Neural progenitor cell (in vitro differentiated cells): ENCODE measurements around the gene S100A12. TPM values are rescaled to one million over a fixed set of nuclear protein-coding genes. Genes with fewer than 3 reads are reported as not detected.

Experiments
- DNase-seq: peaks from one replicate; pipeline ENCODE4 v3.0.0-alpha.2; 2016; ENCODE audit warnings: low spot score
- H2AFZ ChIP-seq: fragments of 200-600 bp; sonication (generic); replicated peaks from 2 replicates; pipeline ENCODE4 v1.6.1; 2016; ENCODE audit warnings: antibody characterized with exemption
- H3F3A ChIP-seq: fragments of 200-600 bp; sonication (generic); 2 replicates; pipeline ENCODE4 v1.6.1; 2016; ENCODE audit warnings: antibody characterized with exemption, low read depth
- H3K27ac ChIP-seq: fragments of 200-600 bp; sonication (generic); 2 replicates; pipeline ENCODE4 v1.5.1; 2016; ENCODE audit warnings: mild to moderate bottlenecking
- H3K27me3 ChIP-seq: fragments of 200-600 bp; sonication (generic); 2 replicates; pipeline ENCODE4 v1.6.1; 2016; ENCODE audit warnings: mild to moderate bottlenecking, moderate library complexity
- H3K36me3 ChIP-seq: fragments of 200-600 bp; sonication (generic); 2 replicates; pipeline ENCODE4 v1.5.1; 2016
- H3K4me1 ChIP-seq: fragments of 200-600 bp; sonication (generic); 2 replicates; pipeline ENCODE4 v1.6.1; 2016; ENCODE audit warnings: mixed run types
- H3K4me2 ChIP-seq: fragments of 200-600 bp; sonication (generic); 2 replicates; pipeline ENCODE4 v1.6.1; 2016
- H3K4me3 ChIP-seq: fragments of 200-600 bp; sonication (generic); 2 replicates; pipeline ENCODE4 v1.5.1; 2016
- H3K79me2 ChIP-seq: fragments of 200-600 bp; sonication (generic); 2 replicates; pipeline ENCODE4 v1.6.1; 2016; ENCODE audit warnings: low read depth
- H3K9ac ChIP-seq: fragments of 200-600 bp; sonication (generic); 2 replicates; pipeline ENCODE4 v1.6.1; 2016
- H3K9me3 ChIP-seq: fragments of 200-600 bp; sonication (generic); 2 replicates; pipeline ENCODE4 v1.5.1; 2016; ENCODE audit warnings: low read depth
- H4K20me1 ChIP-seq: fragments of 200-600 bp; sonication (generic); 2 replicates; pipeline ENCODE4 v1.6.1; 2016; ENCODE audit warnings: low read depth
- H3K27ac Mint-ChIP-seq: 3 replicates; pipeline ENCODE4 v1.8.0; 2021; ENCODE audit warnings: mixed read lengths
- H3K27me3 Mint-ChIP-seq: 2 replicates; pipeline ENCODE4 v1.8.0; 2022; ENCODE audit warnings: low read depth, mild to moderate bottlenecking, inconsistent platforms, moderate library complexity, mixed read lengths; ENCODE audit not compliant: insufficient read depth
- H3K36me3 Mint-ChIP-seq: 3 replicates; pipeline ENCODE4 v1.8.0; 2021; ENCODE audit warnings: mixed read lengths
- H3K4me1 Mint-ChIP-seq: 3 replicates; pipeline ENCODE4 v1.8.0; 2021; ENCODE audit warnings: mixed read lengths
- H3K4me3 Mint-ChIP-seq: 3 replicates; pipeline ENCODE4 v1.8.0; 2021; ENCODE audit warnings: mild to moderate bottlenecking, moderate library complexity, mixed read lengths
- H3K9me3 Mint-ChIP-seq: 3 replicates; pipeline ENCODE4 v1.8.0; 2020; ENCODE audit warnings: mixed read lengths
- CTCF ChIP-seq: fragments of 200-600 bp; sonication (generic); IDR thresholded peaks from 2 replicates; pipeline ENCODE4 v1.5.1; 2017; ENCODE audit warnings: antibody characterized with exemption, mild to moderate bottlenecking
- EZH2 ChIP-seq: fragments of 200-600 bp; sonication (generic); IDR thresholded peaks from 2 replicates; pipeline ENCODE4 v1.6.1; 2017; ENCODE audit warnings: antibody characterized with exemption, mild to moderate bottlenecking, moderate library complexity
- EZH2phosphoT487 ChIP-seq: fragments of 200-600 bp; sonication (generic); IDR thresholded peaks from 2 replicates; pipeline ENCODE4 v1.6.1; 2017; ENCODE audit warnings: antibody characterized with exemption
- total RNA-seq: library from RNA; depleted of rRNA; stranded (reverse); fragments of >200 nt; gene quantifications from 2 replicates; pipeline ENCODE4 v1.2.3, GENCODE V29; 2015; ENCODE audit warnings: low replicate concordance

Gene S100A12
- total RNA-seq, 1 donor from 2014 or later, result not detected

- no peak overlapping the region for H3K9ac ChIP-seq
- DNase-seq, result no peak
Measured at GRCh38 chr1:153350321-153350957, 25.0 kb downstream of the S100A12 start.

GRCh38 chr1:153349363-153350320 lies 25.8 kb downstream of the S100A12 start:
- Mint-ChIP-seq H3K4me3 (no peak overlapping the region), H3K36me3 (no peaks in the 10 kb centered on the region), H3K9me3 (no peaks in the 10 kb centered on the region), H3K27ac (peak overlapping the region; percentile 28), H3K4me1 (no peaks in the 10 kb centered on the region), H3K27me3 (peaks cover 7% of the 10 kb centered on the region)
- H3K4me1 ChIP-seq, result no peaks in the 10 kb centered on the region
- no peak overlapping the region for H3K27ac ChIP-seq
- H3K4me3 ChIP-seq, result no peak overlapping the region
- no peaks in the 10 kb centered on the region for H3K36me3 ChIP-seq
- no peak overlapping the region for H3K4me2 ChIP-seq
- DNase-seq, result no peak
- no peak overlapping the region for H3K9ac ChIP-seq
- H3F3A ChIP-seq, result no peaks in the 10 kb centered on the region
- H3K27me3 ChIP-seq, result peaks cover 19% of the 10 kb centered on the region
- H4K20me1 ChIP-seq, result no peaks in the 10 kb centered on the region
- no peak overlapping the region for H2AFZ ChIP-seq
- no peaks in the 10 kb centered on the region for H3K79me2 ChIP-seq
- no peak for TF ChIP-seq EZH2
- no peaks in the 10 kb centered on the region for H3K9me3 ChIP-seq

More at GRCh38 chr1:153350321-153350957, 25.0 kb downstream of the S100A12 start:
- H3K27ac Mint-ChIP-seq, result no peak overlapping the region
- Histone ChIP-seq H3F3A (no peaks in the 10 kb centered on the region), H3K36me3 (no peaks in the 10 kb centered on the region), H3K9me3 (no peaks in the 10 kb centered on the region), H3K27ac (no peak overlapping the region), H3K27me3 (peaks cover 19% of the 10 kb centered on the region), H3K4me3 (no peak overlapping the region), H2AFZ (no peak overlapping the region), H3K4me1 (no peaks in the 10 kb centered on the region), H3K79me2 (no peaks in the 10 kb centered on the region), H3K4me2 (no peak overlapping the region), H4K20me1 (no peaks in the 10 kb centered on the region)
- H3K9me3 Mint-ChIP-seq, result no peaks in the 10 kb centered on the region
- H3K27me3 Mint-ChIP-seq, result peaks cover 7% of the 10 kb centered on the region
- no peak overlapping the region for H3K4me3 Mint-ChIP-seq
- no peaks in the 10 kb centered on the region for H3K36me3 Mint-ChIP-seq
- TF ChIP-seq EZH2 (no peak), EZH2phosphoT487 (no peak), CTCF (no peak)
- no peaks in the 10 kb centered on the region for H3K4me1 Mint-ChIP-seq

- Mint-ChIP-seq H3K4me1 (no peaks in the 10 kb centered on the region), H3K27ac (peak within 1 kb of the TSS; percentile 28), H3K36me3 (no peaks in the 10 kb centered on the region), H3K4me3 (no peak within 1 kb of the TSS), H3K27me3 (peaks cover 12% of the 10 kb centered on the region), H3K9me3 (no peaks in the 10 kb centered on the region)
- no peak within 1 kb of the TSS for H2AFZ ChIP-seq
- H3K9ac ChIP-seq, result no peak within 1 kb of the TSS
- H3K27ac ChIP-seq, result no peak within 1 kb of the TSS
- no peaks in the 10 kb centered on the region for H3F3A ChIP-seq
- DNase-seq, result no peak
- no peaks in the 10 kb centered on the region for H3K36me3 ChIP-seq
- H4K20me1 ChIP-seq, result no peaks in the 10 kb centered on the region
- H3K4me1 ChIP-seq, result no peaks in the 10 kb centered on the region
- peaks cover 19% of the 10 kb centered on the region for H3K27me3 ChIP-seq
- no peak within 1 kb of the TSS for H3K4me2 ChIP-seq
- H3K9me3 ChIP-seq, result no peaks in the 10 kb centered on the region
- no peaks in the 10 kb centered on the region for H3K79me2 ChIP-seq
- no peak within 1 kb of the TSS for H3K4me3 ChIP-seq
- TF ChIP-seq EZH2phosphoT487 (no peak), EZH2 (no peak), CTCF (no peak)
Measured at GRCh38 chr1:153348511-153349362, 26.7 kb downstream of the S100A12 start, which contains the start of gene PGLYRP4. PGLYRP4 (minus strand) TSS chr1:153348841; CDS start chr1:153347932, 909 bp downstream.
